ENCODE measurements around the gene MIEF2. TPM values are rescaled to one million over a fixed set of nuclear protein-coding genes. Genes with fewer than 3 reads are reported as not detected.

The MIEF2 gene
- total and polyA plus RNA-seq, 10 of the 15 experiments (the other 5 are each of a cell fraction or from before 2014, with no cell fraction given), result 0.16 to 9.2 (median 4.1) TPM

GRCh38 chr17:18227635-18228034 lies 32.8 kb upstream of the MIEF2 start:
- in situ Hi-C loops (cut with MboI), result no loop called here
- no peak overlapping the region for H3K27ac ChIP-seq (ENCODE audit: control insufficient read depth, insufficient read depth)
- DNase-seq (ENCODE audit: low read depth, low spot score), result no peak
- ChIA-PET POLR2A (no interaction called here), CTCF (no interaction called here), SMC1A (ENCODE audit: uncharacterized antibody, unreplicated experiment) (no interaction called here), RAD21 (ENCODE audit: unreplicated experiment) (no interaction called here)
- H3K36me3 ChIP-seq (ENCODE audit: control insufficient read depth in 2 of 2, insufficient read depth in 2 of 2, low read length in 1 of 2), result no peaks in the 10 kb centered on the region
- no peaks in the 10 kb centered on the region for H4K20me1 ChIP-seq (ENCODE audit: control insufficient read depth, insufficient read depth)
- no peak for TF ChIP-seq KAT2A (conservative IDR thresholded peaks at IDR 0.05; ENCODE audit: control insufficient read depth, low read depth, low read length)
- no peak for TF ChIP-seq ZNF274 (IDR thresholded peaks at IDR 0.05; ENCODE audit: insufficient read depth, insufficient read length)
- TF ChIP-seq SMC3 (IDR thresholded peaks at IDR 0.05; ENCODE audit: borderline replicate concordance, low read length), result no peak
- TF ChIP-seq RFX5 (IDR thresholded peaks at IDR 0.05; ENCODE audit: low read depth, low read length), result no peak
- TF ChIP-seq BRCA1 (IDR thresholded peaks at IDR 0.05; ENCODE audit: low read depth, low read length), result no peak
- no peak for TF ChIP-seq E2F4 (IDR thresholded peaks at IDR 0.05; ENCODE audit: low read depth, low read length)
- no peak for TF ChIP-seq BCLAF1 (IDR thresholded peaks at IDR 0.05)
- intact Hi-C loops (cut with micrococcal nuclease; ENCODE audit: unreplicated experiment), result loop anchor here (2.0 to 5.0 kb wide), 2 partner anchors 33 to 45 kb away; partner anchors contain the start of genes ALKBH5 and MIEF2
- H3K4me2 ChIP-seq (ENCODE audit: control insufficient read depth, insufficient read depth), result no peak overlapping the region
- no peak overlapping the region for H3K9ac ChIP-seq (ENCODE audit: control insufficient read depth, insufficient read depth, low read length)
- no peaks in the 10 kb centered on the region for H3K4me1 ChIP-seq (ENCODE audit: control insufficient read depth, insufficient read depth, low read length)
- H3K9me3 ChIP-seq (replicated peaks; ENCODE audit: control insufficient read depth, insufficient read depth, low read length), result no peaks in the 10 kb centered on the region
- no peak for ATAC-seq
- 95% methylated on average over 5 of the region's 5 CpGs for WGBS (ENCODE audit: insufficient coverage, insufficient replicate concordance, low lambda C conversion rate, missing lambda C conversion rate)
- H3K4me3 ChIP-seq, result no peak overlapping the region
- FAIRE-seq, result no peak
- no peaks in the 10 kb centered on the region for H3K79me2 ChIP-seq (ENCODE audit: control insufficient read depth, insufficient read depth, low read length)
- no peak overlapping the region for H2AFZ ChIP-seq (ENCODE audit: control insufficient read depth, low read depth, low read length)
- BruUV-seq (replicated peaks), result no TSS peak
- no peaks in the 10 kb centered on the region for H3K27me3 ChIP-seq (replicated peaks in 1 of 2; ENCODE audit: control insufficient read depth in 2 of 2, insufficient read depth in 2 of 2, low read length in 1 of 2)

Data from GM12878 (cell line).